GM19328 (cell line): ENCODE data around the gene OR4C15.

Experiments
- ATAC-seq: cut with Tn5 transposase; IDR thresholded peaks from one replicate; pipeline ENCODE4 v1.9.1; 2021; ENCODE audit warnings: mild to moderate bottlenecking, moderate library complexity; ENCODE audit not compliant: unreplicated experiment

OR4C15 gene

DNA sequence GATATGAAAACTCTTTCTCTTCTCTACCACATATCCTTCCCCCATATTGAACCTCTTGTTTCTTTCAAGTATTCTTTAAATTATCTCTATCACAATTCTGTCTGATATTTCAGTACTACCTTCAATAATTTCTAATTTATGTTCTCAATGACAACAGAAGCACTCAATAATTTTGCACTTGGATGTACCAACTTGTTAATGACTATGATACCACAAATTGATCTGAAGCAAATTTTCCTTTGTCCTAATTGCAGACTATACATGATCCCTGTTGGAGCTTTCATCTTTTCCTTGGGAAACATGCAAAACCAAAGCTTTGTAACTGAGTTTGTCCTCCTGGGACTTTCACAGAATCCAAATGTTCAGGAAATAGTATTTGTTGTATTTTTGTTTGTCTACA is at the start of gene OR4C15:
TSS of gene OR4C15 (plus strand) at position 301 of the 400 bp plus-strand sequence. CDS start at position 301, 0 bp downstream.
- no peak for ATAC-seq

DNA sequence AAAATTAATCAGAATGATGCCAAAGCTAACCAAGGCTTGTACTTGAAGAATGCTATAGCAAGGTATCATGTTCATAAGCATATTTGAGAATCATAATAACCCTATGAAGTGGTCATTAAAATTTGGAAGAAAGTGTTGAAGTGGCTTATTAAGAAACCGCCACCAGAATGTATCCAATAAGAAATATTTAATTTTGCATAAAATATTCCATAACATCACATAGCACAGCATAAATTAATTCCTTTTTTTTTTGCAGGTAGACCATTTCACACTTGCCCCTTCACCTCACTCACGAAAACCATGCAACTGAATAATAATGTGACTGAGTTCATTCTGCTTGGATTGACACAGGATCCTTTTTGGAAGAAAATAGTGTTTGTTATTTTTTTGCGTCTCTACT is 17.6 kb downstream of the OR4C15 start, which contains the start of gene OR4C16:
TSS of gene OR4C16 (plus strand) at position 301 of the 400 bp plus-strand sequence. CDS start at position 301, 0 bp downstream.
- ATAC-seq: no peak

DNA sequence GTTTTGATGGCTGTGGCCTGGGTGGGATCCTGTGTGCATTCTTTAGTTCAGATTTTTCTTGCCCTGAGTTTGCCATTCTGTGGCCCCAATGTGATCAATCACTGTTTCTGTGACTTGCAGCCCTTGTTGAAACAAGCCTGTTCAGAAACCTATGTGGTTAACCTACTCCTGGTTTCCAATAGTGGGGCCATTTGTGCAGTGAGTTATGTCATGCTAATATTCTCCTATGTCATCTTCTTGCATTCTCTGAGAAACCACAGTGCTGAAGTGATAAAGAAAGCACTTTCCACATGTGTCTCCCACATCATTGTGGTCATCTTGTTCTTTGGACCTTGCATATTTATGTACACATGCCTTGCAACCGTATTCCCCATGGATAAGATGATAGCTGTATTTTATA is 18.3 kb downstream of the OR4C15 start:
- no peak for ATAC-seq
